Measurements from ENCODE around the gene IFT27.

Gene IFT27

GRCh38 chr22:36775964-36776669 is at the start of gene IFT27:
TSS of gene IFT27 (minus strand) at chr22:36776119. CDS start at chr22:36775707, 412 bp downstream.
- DNase-seq = peak; percentile 93

GRCh38 chr22:36824655-36825054 is 48.7 kb upstream of the IFT27 start:
- no peak for DNase-seq

- no peak for DNase-seq
Observed at GRCh38 chr22:36823186-36823839, 47.4 kb upstream of the IFT27 start.

GRCh38 chr22:36822581-36822980 is 46.7 kb upstream of the IFT27 start:
- no peak for DNase-seq

- no peak for DNase-seq
Observed at GRCh38 chr22:36819112-36819511, 43.2 kb upstream of the IFT27 start.

- no peak for DNase-seq
Observed at GRCh38 chr22:36818010-36818642, 42.2 kb upstream of the IFT27 start.

- no peak for DNase-seq
Observed at GRCh38 chr22:36817525-36817848, 41.6 kb upstream of the IFT27 start.

- no peak for DNase-seq
Observed at GRCh38 chr22:36816636-36817524, 41.0 kb upstream of the IFT27 start, which contains the start of gene PVALB. TSS of gene PVALB (minus strand) at chr22:36817035. CDS start at chr22:36817005, 30 bp downstream.

GRCh38 chr22:36816339-36816635 is 40.4 kb upstream of the IFT27 start:
- no peak for DNase-seq

GRCh38 chr22:36815558-36816338 is 39.8 kb upstream of the IFT27 start:
- no peak for DNase-seq

GRCh38 chr22:36814801-36815200 is 38.9 kb upstream of the IFT27 start:
- no peak for DNase-seq

- no peak for DNase-seq
Observed at GRCh38 chr22:36811094-36811800, 35.3 kb upstream of the IFT27 start.

GRCh38 chr22:36809351-36809750 is 33.4 kb upstream of the IFT27 start:
- DNase-seq = no peak

- DNase-seq = no peak
Observed at GRCh38 chr22:36808721-36809344, 32.9 kb upstream of the IFT27 start.

- DNase-seq = no peak
Observed at GRCh38 chr22:36807627-36808026, 31.7 kb upstream of the IFT27 start.

- no peak for DNase-seq
Observed at GRCh38 chr22:36806835-36807234, 30.9 kb upstream of the IFT27 start.

GRCh38 chr22:36803358-36803757 is 27.4 kb upstream of the IFT27 start:
- no peak for DNase-seq

- no peak for DNase-seq
Observed at GRCh38 chr22:36798674-36799066, 22.8 kb upstream of the IFT27 start.

- no peak for DNase-seq
Observed at GRCh38 chr22:36797911-36798673, 22.2 kb upstream of the IFT27 start.

- DNase-seq = no peak
Observed at GRCh38 chr22:36797374-36797773, 21.5 kb upstream of the IFT27 start.

Measured in GOT3 (cell line).